ENCODE measurements around the gene CAMK4. TPM values are rescaled to one million over a fixed set of nuclear protein-coding genes. Genes with fewer than 3 reads are reported as not detected.

Gene CAMK4
- total RNA-seq, 2 donors from 2014 or later: 36.0 to 37.0 TPM

GRCh38 chr5:111514087-111514486, 289.9 kb downstream of the CAMK4 start:
- no peaks in the 10 kb centered on the region for H3K9me3 Mint-ChIP-seq
- H3K27ac Mint-ChIP-seq: no peak overlapping the region
- peaks cover 20% of the 10 kb centered on the region for H3K4me1 Mint-ChIP-seq
- peaks cover 36% of the 10 kb centered on the region for H3K36me3 Mint-ChIP-seq (ENCODE audit: low read depth)
- no peaks in the 10 kb centered on the region for H3K27me3 Mint-ChIP-seq
- no peak for ATAC-seq (replicated peaks)
- peak overlapping the region; percentile 96 for H3K4me3 Mint-ChIP-seq

- peaks cover 3% of the 10 kb centered on the region for H3K4me1 Mint-ChIP-seq
- H3K36me3 Mint-ChIP-seq (ENCODE audit: low read depth): no peaks in the 10 kb centered on the region
- no peaks in the 10 kb centered on the region for H3K9me3 Mint-ChIP-seq
- H3K27ac Mint-ChIP-seq: peak overlapping the region; percentile 47
- no peak overlapping the region for H3K4me3 Mint-ChIP-seq
- no peaks in the 10 kb centered on the region for H3K27me3 Mint-ChIP-seq
- no peak for ATAC-seq (replicated peaks)
Observed at GRCh38 chr5:111517853-111518501, 293.8 kb downstream of the CAMK4 start.

GRCh38 chr5:111518777-111519176, 294.6 kb downstream of the CAMK4 start:
- ATAC-seq (replicated peaks): no peak
- Mint-ChIP-seq H3K4me3 (no peak overlapping the region), H3K27me3 (no peaks in the 10 kb centered on the region), H3K36me3 (ENCODE audit: low read depth) (no peaks in the 10 kb centered on the region), H3K4me1 (no peaks in the 10 kb centered on the region), H3K27ac (no peak overlapping the region), H3K9me3 (no peaks in the 10 kb centered on the region)

GRCh38 chr5:111520908-111521307, 296.7 kb downstream of the CAMK4 start:
- Mint-ChIP-seq H3K9me3 (no peaks in the 10 kb centered on the region), H3K27ac (no peak overlapping the region), H3K4me1 (no peaks in the 10 kb centered on the region), H3K36me3 (ENCODE audit: low read depth) (no peaks in the 10 kb centered on the region), H3K27me3 (no peaks in the 10 kb centered on the region), H3K4me3 (no peak overlapping the region)
- no peak for ATAC-seq (replicated peaks)

DNA sequence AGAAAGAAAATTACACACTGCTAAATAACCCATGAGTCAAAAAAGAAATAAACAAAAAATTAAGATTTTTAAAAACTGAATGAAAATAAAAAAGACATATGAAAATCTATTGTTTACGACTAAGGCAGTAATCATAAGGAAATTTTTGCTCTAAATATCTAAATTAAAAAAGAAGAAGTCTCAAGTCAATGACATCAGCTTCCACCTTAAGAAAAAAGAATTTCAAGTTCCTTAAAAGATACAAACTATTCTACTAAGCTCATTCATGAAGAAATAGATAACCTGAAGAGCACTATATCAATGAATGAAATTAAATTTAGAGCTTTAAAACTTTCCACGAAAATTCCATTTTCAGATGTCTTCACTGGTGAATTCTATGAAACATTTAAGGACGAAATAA, 303.9 kb downstream of the CAMK4 start:
- Mint-ChIP-seq H3K36me3 (ENCODE audit: low read depth) (no peaks in the 10 kb centered on the region), H3K9me3 (no peaks in the 10 kb centered on the region), H3K4me1 (peaks cover 6% of the 10 kb centered on the region), H3K27ac (no peak overlapping the region), H3K4me3 (no peak overlapping the region), H3K27me3 (no peaks in the 10 kb centered on the region)
- no peak for ATAC-seq (replicated peaks)

DNA sequence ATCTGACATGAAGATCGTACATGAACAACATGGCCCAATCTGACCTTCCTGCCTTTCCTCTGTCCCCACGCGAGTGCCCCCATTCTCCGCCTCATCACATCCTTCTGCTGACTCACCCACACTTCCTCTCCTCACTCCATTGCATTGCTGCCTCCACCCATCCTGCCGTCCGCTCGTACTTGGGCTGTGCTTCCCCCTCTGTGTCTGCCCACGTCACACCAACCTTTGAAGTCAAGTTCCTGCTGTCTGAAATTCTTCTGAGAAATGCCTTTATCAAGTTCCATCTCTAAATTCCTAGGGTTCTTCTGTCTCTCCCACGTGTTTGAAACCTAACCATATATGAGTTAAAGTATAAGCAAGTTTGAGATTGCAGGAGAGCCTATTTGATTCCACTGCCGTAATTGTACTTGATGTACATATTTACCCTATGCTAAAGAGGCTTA, 306.1 kb downstream of the CAMK4 start:
- Mint-ChIP-seq H3K4me1 (peaks cover 6% of the 10 kb centered on the region), H3K9me3 (no peaks in the 10 kb centered on the region), H3K27me3 (no peaks in the 10 kb centered on the region), H3K36me3 (ENCODE audit: low read depth) (no peaks in the 10 kb centered on the region), H3K27ac (peak overlapping the region; percentile 80), H3K4me3 (peak overlapping the region; percentile 74)
- ATAC-seq (replicated peaks): peak; percentile 100

DNA sequence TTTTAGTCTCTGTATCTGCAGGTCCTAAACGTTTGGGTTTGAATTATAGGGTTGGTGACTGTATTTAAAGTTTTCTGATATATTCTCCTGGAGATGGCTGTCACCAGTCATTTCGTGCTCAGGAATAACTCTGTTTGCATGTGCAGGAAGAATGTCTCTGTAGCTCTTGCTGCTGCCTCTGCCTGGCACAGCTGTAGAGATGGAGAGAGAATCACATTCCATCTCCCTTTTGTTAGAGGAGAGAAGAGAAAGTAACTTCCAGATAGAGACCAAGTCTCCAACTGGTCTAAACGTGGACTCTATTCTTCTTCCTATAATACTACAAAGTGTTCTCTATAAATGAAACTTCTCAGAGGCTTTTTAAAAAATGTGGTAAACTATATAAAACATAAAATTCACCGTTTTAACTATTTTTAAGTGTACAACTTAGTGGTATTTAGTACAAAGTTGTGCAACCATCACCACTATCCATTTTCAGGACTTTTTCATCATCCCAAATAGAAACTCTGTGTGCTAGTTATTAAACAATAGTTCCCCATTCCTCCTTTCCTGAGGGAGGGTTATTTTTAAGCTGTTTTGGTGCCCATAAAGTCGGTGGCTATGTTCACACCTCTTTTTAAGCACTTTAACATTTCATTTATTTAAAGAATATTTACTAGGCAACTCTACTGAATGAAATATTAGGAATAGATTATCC, 308.9 kb downstream of the CAMK4 start:
- Mint-ChIP-seq H3K4me3 (no peak overlapping the region), H3K36me3 (ENCODE audit: low read depth) (no peaks in the 10 kb centered on the region), H3K27me3 (peaks cover under 1% of the 10 kb centered on the region), H3K9me3 (no peaks in the 10 kb centered on the region), H3K27ac (no peak overlapping the region), H3K4me1 (peaks cover 6% of the 10 kb centered on the region)
- no peak for ATAC-seq (replicated peaks)

DNA sequence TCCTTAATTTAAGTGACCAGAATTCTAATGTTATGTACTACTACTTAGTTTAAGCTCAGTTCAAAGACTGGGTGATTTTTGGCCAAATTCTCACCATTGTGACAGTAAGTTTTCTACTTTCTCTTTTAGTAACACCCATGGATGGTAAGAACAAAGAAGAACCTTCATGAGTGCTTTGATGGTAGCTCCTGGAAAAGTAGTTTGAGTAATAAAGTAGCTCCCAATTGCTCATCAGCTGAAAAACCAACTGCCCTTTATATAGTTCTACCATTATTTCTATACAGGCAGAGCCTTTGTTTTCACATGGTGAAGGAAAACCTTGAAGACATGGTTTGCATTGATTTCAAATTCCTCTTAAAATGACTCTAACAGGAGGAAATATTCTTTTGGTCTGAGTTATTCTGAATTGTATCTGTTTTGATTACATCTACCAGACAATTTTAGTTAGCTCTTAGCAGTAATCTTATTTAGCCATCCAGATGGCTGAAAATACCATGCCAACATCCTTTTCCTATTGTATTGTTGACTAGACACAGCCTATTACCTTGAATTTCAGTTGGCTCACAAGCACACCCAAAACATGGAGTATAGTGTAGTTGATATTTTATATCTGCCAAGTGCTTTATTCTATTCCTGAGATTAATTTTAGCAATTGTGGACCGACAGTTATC, 311.8 kb downstream of the CAMK4 start:
- peak; percentile 43 for ATAC-seq (replicated peaks)
- peaks cover 11% of the 10 kb centered on the region for H3K27me3 Mint-ChIP-seq
- no peaks in the 10 kb centered on the region for H3K4me1 Mint-ChIP-seq
- H3K27ac Mint-ChIP-seq: no peak overlapping the region
- H3K36me3 Mint-ChIP-seq (ENCODE audit: low read depth): no peaks in the 10 kb centered on the region
- H3K9me3 Mint-ChIP-seq: no peaks in the 10 kb centered on the region
- H3K4me3 Mint-ChIP-seq: no peak overlapping the region

GRCh38 chr5:111537141-111538024, 313.2 kb downstream of the CAMK4 start:
- H3K27me3 Mint-ChIP-seq: peaks cover 14% of the 10 kb centered on the region
- ATAC-seq (replicated peaks): no peak
- H3K4me3 Mint-ChIP-seq: no peak overlapping the region
- no peaks in the 10 kb centered on the region for H3K4me1 Mint-ChIP-seq
- H3K27ac Mint-ChIP-seq: no peak overlapping the region
- no peaks in the 10 kb centered on the region for H3K9me3 Mint-ChIP-seq
- no peaks in the 10 kb centered on the region for H3K36me3 Mint-ChIP-seq (ENCODE audit: low read depth)

Other genes with a start within 250 kb of the CAMK4 start
- gene TSLP, start 152.7 kb upstream of the CAMK4 start, total RNA-seq: under 1 TPM; 0.13 to 0.24 TPM
- 10 to 100 TPM; 34.3 to 58.7 TPM for gene WDR36, start 132.0 kb upstream of the CAMK4 start, total RNA-seq